T1000 (cell line): Measurements from ENCODE around the gene CALHM3.

Experiments used
- DNase-seq: peaks from one replicate; lab custom pipeline; 2025; ENCODE audit warnings: mixed read lengths; lab: John Stamatoyannopoulos, UW

Gene CALHM3

DNA sequence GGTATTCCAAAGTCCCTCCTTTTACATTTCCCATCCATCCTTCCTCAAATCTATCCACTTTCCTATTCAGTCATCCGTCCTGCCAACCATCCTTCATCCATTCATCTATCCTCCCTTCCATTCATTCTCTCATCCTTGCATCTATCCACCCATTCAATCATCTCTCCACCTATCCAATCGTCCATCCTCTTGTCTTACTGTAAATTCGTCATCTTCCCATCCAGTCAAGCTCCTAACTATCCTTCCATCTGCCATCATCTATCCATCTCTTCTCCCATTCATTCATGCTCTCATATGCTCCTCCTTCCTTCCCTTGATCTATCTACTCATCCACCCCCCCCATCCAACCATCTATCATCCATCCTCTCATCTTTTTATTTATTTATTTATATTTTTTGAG, 5.0 kb downstream of the CALHM3 start:
- no peak for DNase-seq

DNA sequence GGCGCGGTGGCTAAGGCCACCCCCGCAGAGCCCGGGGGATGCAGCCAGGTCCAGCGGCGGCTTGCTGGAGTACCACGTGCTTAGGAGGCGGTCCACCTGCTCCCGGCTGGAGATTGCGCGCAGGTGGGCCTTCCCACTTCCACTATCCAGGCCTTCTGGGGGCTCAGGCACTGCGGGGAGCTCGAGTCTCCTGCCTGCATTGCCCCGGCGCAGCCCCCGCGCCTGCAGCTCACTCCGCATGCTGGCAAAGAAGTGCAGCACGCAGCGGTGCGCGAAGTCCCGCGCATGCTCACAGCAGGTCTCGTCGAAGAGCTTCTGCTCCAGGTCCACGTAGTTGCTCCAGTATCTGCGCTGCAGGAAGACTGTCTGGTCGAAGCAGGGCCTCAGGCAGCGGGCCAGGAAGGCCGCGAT, 5.8 kb downstream of the CALHM3 start:
- no peak for DNase-seq

DNA sequence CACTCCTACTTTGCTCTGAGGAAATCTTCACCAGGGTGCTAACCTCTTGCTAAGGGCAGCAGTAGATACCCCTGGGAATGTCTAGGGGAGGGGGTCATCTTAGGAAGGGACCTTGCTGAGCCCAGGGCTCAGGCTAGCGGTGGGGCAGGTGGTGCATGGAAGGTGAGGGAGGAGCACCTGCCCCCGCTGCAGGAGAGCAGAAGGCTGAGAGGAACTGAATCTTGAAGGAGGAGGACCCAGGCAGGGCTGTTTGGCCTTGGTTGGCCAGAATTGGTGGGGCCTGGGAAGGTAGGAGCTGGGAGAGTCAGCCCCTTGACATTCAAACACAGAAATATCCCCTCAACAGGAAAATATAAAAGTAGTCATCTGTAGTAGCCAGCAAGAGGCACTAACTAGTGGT, 7.0 kb downstream of the CALHM3 start:
- DNase-seq: no peak

DNA sequence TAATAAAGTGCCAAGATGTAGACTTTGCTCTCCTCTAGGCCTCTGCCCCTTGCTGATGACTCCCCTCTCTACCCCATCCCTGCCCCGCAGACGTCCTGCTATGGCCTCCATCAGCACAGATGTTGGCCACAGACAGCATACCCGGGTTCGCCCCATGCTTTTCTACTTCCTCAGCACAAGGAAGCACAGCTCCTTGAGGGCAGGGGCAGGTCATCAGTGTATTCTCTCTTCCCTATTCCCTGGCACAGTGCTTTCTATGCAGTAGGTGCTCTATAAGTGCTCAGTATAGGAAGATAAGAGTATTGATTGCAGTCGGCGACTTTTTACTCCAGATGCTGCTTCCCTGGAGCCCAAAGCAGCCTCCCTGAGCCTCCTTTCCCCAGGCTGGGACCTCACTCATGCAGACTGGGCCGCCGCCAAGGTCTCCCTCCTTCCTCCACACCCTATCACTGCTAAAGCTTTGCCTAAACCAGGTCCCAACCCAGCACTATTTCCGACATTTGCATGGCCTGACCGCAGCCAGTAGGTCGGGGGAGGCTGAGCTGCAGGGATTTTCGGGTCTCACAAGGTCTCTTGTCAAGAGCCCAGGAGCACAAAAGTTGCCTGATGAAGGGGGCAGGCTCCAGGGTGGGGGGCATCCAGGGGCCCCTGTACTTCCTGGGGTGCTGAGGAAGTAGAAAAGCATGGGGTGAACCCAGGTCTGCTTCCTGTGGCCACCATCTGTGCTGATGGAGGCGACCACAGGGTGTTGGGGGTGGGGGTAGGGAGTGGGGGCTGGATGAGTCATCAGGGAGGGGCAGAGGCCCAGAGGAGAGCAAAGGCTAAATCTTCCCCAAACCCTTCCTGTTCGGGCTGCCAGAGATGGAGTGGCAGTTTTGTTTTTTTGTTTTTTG, 8.0 kb downstream of the CALHM3 start:
- no peak for DNase-seq

DNA sequence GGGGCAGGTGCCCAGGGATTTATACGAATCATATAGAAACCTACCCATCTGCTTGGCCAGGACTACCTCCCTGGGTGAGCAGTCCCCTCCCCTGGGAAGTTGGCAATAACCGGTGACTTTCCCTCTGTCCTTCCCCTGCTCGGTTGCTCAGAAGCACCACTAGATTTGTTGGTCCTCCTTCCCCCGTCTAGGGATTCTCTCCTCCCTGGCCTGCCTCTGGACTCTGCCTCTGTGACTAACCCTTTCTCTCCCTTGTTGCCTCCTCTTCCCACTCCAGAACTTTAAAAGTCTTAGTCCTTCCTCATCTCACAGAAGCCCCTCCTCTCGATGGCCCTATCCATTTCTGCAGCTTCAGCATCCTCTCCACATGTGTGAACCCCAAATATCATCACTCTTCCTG, 9.8 kb downstream of the CALHM3 start:
- DNase-seq: no peak

DNA sequence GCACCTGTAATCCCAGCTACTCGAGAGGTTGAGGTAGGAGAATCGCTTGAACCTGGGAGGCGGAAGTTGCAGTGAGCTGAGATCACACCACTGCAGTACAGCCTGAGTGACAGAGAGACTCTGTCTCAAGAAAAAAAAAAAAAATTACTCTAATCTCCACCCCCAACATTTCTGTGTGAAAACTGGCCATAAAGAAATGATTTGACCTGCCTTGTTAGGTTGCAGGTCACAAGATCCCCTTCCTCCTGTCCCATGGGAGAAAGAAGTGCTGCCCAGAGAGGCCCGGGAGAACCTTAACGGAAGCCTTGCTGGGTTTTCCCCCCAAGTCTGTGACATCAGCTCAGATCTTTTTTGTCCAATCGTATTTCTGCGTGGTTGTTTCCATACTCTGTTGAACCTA, 11.6 kb downstream of the CALHM3 start:
- DNase-seq: no peak

DNA sequence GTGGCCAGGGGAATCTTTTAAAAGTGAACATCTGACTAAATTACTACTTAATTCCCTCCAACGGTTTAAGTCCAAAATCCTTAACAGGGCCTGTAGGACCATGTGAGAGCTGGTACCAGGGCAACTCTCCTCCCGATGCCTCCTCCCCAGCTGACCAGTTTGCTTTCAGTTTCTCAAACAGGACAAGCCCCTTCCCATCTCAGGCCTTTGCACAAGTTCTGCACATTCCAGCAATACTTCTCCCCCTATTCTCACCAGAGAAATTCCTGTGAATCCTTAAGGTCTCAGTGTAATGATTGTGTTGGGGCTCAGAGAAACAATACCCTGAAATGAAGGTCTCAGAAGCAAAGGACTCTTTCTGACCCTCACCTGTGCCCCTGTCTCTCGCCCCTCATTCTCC, 12.3 kb downstream of the CALHM3 start:
- no peak for DNase-seq

DNA sequence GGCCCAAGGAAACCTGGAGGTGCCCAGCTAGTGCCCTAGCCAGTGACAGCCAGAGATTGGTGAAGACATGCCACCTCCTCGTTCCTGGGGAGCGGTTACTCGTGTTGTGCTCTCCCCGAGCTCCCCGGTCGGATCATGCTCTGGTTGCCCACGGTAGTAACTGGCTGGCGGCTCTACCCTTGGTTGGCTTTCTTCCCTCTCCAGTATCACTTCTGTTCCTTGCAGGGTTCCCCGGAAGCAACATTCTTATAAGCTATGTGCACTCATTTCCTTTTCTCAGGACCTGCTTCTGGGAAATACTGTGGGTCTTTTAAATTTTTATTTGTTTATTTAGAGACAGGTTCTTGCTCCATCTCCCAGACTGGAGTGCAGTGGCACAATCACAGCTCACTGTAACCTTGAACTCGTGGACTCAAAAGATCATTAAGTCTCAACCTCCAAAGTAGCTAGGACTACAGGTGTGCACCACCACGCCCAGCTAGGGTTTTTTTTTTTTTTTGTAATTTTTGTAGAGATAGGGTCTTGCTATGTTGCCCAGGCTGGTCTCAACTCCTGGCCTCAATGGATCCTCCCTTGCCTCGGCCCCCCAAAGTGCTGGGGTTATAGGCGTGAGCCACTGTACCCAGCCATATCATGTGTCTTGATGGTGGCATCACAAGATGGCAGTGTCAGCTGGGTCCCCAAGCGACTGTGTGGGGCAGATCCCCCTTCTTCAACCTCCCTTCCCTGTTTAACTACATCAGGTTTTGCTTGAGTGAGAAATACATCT, 13.4 kb downstream of the CALHM3 start:
- no peak for DNase-seq

DNA sequence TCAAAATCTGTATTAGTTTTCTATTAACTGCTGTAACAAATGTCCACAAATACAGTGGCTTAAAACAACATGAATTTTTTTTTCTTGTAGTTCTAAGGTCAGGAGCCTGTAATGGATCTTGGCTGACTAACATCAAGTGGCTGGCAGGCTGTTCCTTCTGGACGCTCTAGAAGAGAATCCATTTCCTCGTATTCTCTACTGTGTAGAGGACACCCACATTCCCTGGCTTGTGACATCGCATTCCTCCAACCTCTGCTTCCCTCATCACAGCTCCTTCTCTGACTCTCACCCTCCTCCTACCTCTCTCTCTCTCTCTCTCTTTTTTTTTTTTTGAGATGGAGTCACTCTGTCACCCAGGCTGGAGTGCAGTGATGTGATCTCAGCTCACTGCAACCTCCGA, 15.5 kb downstream of the CALHM3 start:
- DNase-seq: no peak

DNA sequence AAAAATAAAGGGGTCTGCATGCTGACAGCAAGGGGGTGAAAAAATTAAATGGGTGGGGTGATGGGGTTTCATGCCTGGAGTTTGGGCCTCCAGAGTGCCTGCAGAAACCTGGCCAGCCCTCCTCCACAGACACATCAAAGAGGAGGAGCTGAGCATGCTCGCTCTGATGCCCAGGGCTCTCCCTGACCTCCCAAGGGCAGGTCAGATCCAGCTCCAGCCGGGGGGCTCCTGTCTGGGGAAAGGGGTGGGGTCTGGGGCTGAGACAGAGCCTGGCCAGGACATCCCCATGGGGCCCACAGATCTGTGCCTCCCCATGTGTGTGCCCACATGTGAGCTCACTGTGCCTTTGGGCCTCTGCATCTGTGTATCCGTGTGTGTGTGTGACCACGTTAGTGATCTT, 19.4 kb downstream of the CALHM3 start:
- DNase-seq: no peak

DNA sequence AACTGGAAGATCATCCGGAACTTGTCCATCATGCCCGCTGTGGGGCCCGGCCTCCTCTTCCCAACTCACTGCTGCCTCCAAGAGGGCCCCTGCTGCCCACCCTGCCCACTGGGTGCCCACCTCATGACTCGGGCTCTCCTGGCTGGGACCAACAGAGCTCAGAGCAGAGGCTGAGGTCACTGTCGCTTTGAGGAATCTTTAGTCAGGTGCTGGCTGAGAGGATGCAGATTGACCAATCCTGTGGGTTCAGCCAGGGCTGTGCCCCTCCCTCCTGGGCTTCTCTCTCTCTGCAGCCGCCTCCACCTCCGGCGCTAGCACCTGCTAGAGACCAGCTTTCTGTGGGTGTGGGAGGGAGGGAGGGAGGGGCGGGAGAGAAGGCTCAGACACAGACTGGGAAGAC, 20.3 kb downstream of the CALHM3 start, which contains the start of gene CALHM1:
Gene CALHM1, minus strand, starts transcription at position 181 of the 400 bp plus-strand sequence. Its CDS starts 149 bp downstream, at position 32.
- DNase-seq: no peak

DNA sequence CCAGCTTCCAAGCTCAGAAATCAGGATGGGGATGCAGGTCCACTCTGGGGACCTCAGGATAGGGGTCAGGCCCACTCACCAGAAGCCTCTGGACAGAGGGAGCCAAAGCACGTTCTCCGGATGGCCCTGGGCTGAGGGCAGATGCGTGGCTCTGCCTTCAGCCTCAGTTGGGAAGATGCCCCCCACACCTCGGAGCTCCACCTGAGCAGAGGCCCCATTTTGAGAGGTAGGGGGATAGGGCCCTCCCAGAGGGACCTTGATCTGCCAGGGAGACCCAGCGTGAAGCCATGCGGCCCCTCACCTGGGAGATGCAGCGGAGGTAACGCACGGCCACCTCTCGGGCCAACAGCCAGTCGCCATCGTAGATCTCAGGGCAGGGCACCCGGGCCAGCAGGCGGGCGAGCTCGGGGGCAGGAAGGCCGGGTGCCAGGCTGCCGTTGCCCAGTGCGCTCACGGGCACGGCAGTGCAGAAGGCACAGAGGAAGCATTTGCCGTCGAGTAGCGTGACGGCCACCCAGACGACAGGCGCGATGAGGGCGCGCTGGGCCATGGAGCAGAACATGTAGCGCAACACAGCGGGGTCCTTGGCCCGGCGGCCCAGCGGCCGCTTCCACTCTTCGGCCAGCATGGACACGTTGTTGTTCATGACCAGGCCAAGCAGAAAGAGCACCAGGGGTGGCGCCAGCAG, 21.0 kb downstream of the CALHM3 start:
- no peak for DNase-seq

DNA sequence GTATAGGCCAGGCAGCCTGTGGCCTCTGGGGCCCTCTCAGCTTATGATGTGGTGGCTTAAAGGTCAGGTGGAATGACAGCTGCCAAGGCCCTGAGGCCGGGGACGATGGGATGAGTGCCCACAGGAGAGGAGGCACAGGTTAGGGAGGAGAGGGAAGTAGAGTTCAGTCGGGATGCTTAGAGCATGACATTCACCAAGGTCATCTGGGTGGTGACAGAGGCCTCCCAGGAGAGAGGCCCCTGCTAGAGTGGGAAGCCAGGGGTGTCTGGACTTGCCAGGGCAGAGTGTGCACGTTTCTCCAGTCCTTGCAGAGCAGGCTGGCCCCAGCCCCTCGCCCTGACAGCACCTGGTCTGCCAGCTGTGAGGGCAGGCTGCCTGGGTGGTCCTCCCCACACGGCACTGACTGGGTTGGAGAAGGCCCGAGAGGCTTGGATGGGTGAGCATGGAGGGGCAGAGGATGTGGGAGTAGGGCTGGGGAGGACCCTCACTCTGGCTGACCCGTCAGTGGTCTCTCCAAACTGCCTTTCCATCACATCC, 21.8 kb downstream of the CALHM3 start:
- DNase-seq: no peak

DNA sequence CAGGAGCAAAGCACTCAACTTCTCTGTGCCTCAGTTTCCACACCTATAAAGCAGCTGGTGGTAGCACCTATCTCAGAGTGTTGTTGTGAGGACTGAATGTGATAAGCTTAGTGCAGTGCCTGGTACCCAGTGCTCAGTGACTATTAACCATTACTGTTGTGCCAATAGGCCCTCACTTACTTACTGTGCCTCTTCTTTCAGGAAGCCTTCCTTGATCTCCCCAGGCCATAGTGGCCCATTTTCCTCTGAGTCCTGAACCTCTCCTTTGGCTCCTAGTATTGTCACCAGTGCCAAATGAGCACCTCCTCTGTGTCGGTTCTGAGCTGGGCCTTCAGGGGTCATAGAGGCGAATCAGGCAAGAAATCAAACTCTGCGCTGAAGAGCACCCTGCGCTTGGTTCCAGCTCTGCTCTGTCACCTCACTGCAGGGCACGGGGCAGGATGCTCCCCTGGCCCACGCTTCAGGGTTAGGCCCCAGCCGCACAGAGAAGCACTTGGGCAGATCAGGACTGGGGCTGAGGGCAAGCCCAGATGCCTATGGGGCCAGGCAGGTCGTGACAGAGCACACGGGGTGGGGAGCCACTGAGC, 22.9 kb downstream of the CALHM3 start:
- DNase-seq: no peak

DNA sequence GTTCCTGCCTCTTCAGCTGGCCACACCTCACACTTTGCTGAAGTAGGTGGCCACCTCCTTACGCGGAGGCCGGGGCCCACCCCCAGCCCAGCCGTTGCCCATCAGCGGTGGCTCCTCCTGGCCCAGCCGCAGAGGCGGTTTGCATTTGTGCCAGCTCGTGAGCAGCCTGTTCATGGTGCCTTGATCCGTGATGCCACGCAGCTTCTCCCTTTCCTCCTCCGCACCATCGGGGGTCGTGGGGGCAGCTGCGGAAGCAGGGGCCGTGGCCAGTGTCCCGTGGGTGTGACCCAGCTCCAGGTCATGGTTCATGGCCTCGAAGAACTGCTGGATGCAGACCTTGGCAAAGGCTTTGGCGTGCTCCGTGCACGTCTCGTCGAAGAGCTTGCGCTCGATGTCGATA, 23.8 kb downstream of the CALHM3 start:
- no peak for DNase-seq

DNA sequence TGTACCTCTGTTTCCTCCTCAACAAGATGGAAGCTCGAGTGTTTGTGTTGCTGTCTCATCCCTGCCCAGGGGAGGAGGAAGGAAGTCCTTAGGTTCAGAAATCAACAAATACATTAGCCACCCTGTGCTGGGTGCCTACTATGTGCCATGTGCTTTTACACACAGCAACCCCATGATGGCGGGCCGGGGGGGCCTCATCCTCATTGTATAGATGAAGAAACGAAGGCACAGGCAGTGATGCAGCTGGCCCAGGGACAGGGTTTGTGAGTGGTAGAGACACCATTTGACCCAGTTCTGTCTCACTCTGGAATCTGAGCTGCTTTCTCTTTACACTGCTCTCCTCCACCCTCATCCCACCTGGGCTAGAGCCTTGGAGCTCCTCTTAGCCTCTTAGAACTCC, 25.0 kb downstream of the CALHM3 start:
- no peak for DNase-seq

DNA sequence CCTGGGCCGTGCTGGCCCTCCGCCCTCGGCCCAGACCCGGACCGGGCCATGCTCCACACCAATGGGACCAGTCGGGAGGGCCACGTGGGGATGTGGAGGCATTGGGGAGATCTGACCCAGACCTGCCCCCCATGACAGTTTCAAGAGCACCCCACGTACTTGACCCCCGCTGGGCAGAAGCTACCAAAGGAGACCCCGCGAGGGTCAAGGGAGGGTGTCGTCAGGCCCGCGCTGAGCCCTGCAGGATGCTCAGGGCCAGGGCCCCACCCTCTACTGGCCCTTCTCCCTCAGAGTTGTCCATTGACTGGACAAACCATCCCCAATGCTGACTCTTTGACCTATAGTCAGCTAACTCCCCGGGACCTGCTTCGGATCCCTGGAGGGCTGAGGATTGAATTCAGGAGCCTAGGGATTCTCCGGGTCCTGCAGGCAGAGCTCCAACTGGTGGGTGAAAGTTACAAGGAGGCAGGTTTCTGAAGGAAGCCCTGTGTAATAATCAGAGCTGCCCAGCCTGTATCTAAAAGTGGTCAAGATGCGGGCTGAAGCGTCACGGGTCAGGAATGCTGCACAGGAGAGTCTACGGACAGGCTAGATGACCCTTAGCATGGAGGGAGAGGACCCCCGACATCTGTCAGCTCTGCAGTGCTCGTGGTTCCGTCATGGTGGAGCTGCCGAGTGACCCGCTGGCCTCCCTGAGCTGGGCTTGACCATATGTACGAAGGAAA, 26.4 kb downstream of the CALHM3 start:
- DNase-seq: no peak

DNA sequence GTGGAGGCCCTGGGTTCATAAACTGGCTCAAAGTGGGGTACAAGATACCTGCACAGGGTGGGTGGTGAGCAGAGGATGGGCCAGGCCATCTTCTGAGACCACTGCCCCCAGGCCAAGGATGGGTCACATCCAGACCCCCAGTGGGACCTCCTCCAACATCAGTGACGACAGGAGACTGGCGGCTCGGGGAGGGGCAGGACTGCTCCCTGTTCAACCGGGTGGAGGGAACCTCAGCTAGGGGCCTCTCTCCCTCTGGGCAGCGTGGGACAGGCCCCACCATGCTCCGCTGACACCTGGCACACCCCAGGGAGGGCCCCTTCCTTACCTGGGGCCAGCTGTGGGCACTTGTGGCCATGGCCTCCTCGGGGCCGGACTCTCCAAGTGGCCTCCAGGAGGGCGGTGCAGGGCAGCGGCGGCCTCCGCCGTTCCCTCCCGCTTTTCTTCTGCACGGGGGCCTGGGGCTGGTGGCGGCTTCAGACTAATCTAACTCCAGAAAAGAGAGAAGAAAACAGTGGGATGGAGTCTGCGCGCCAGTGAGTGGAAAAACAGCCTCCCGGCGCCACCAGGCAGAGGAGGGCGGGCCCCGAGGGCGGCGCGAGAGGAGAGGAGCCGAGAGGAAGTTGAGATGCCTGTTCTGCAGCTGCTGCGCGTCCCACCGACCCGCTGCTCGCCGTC, 27.1 kb downstream of the CALHM3 start, which contains the start of gene CALHM2:
Gene CALHM2, minus strand, starts transcription at position 540 of the 675 bp plus-strand sequence. CDS start 2,429 bp downstream, outside the sequence.
- peak; percentile 22 for DNase-seq

DNA sequence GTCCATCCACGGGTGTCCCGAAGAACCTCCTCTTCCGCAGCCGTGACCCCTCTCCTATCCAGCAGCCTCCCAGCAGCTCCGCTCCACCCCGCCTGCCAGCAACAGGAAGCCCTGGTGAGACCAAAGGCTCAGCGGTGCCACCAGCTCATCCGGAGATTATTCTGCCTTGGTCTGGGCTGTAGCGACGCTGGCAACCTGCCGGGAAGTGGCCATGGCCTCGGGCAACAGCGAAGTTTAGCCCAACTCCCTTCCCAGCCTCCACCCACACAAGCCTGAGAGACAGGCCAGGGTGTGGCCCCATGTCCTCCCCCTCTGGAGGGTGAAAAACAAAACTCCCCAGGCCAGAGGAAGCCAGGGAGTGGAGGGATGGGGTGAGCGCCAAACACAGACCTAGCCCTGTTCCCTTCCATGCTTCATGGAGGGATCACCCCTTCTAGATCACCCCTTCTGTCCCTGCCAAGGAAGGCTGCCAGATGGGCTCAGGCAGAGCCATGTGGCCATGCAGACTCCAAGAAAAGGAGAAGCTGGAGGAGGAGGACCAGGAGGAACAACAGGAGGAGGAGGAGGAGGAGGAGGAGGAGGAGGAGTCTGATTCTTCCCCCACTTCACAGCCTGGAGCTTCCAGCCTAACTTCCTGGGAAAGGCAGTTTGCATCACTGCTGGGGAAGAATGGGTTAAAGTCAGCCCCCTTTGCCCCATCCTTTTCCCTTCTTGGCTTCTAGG, 27.8 kb downstream of the CALHM3 start:
- DNase-seq: peak; percentile 52

DNA sequence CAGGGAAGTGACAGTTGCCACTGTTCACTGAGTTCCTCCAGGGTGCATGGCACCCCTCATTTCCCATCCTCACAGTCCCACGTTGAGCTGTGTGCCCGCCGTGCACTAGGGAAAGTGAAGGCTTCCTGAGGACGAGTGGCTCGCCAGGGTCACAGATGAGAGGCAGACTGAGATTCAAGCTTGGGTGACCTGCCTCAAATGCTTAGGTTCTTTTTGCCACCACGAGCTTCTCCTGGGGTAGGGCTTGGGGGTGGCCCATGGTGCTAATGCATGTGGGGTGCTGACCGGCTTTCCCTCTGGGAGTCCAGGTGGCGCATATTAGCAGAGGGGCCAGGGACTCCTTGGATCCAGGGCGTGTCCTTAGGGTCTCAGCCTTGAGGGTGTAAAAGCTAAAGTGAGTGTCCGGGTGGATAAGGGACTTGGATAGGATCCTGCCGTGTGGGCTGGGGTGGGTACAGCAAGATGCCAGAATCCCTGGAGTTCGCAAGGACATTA, 28.8 kb downstream of the CALHM3 start:
- DNase-seq: no peak
